ENCODE data around the gene MTX1.
"Not testable (repeated sequence)": the region's sequence is repeated elsewhere in the genome, so short reads cannot be mapped to it uniquely, and the experiment has no call there.

MTX1 gene

DNA sequence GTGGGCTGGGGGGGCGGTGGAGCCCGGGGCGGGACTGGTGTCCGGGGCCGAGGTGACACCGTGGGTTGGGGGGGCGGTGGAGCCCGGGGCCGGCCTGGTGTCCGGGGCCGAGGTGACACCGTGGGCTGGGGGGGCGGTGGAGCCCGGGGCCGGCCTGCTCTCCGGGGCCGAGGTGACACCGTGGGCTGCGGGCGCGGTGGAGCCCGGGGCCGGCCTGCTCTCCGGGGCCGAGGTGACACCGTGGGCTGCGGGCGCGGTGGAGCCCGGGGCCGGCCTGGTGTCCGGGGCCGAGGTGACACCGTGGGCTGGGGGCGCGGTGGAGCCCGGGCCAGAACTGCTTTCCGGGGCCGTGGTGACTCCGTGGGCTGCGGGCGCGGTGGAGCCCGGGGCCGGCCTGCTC lies 18.6 kb upstream of the MTX1 start:
- DNase-seq: not testable (repeated sequence)

DNA sequence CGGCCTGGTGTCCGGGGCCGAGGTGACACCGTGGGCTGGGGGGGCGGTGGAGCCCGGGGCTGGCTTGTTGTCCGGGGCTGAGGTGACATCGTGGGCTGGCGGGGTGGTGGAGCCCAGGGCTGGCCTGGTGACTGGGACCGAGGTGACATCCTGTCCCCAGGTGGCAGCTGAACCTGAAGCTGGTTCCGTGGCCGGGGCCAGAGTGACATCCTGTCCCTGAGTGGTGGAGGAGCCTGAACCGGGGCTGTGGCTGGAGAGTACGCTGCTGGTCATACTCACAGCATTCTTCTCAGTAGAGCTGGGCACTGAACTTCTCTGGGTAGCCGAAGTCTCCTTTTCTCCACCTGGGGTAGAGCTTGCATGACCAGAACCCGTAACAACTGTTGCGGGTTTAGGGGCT lies 16.6 kb upstream of the MTX1 start:
- no peak for DNase-seq

DNA sequence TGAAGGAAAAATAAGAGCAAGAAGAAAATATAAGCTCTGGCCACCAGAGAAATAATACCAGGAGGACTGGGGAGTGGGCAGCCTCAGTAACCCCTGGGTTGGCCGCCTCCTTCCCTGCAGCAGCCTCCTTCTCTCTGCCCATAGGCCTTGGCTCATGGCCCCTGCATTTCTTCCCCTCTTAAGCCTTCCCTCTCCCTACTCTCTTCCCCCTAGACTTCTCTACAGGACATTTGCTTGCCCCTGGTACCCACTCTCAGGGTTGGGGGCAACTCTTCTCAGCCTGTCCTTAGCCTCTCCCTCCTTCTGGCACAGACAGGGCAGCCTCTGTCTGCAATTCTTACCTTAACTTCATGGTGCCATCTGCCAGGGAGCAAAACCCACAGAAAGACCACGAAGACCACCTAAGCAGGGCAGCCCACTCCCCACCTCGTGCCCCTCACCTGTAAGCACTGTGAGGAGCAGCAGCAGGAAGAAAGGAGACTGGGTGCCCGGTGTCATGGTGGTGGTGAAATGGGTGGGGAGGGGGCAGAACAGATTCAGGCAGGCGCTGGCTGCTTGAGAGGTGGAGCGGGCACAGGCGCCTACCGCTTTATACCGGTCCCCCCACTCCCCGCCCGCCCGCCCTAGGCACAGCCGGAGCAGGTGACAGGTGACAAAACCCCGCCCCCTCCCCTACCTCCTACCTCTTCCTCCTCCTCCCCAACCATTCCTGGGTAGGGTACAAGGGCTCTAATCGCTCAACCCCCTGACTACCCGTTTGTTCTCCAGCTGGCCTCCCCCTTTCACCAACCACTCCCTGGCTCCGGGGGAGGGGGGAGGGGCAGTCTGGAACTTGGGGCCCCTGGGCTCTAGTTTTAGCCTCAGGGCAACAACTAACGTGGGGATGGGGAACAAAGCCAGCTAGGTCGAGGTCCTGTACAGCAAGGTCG lies 15.9 kb upstream of the MTX1 start:
- peak; percentile 33 to 45 for DNase-seq

DNA sequence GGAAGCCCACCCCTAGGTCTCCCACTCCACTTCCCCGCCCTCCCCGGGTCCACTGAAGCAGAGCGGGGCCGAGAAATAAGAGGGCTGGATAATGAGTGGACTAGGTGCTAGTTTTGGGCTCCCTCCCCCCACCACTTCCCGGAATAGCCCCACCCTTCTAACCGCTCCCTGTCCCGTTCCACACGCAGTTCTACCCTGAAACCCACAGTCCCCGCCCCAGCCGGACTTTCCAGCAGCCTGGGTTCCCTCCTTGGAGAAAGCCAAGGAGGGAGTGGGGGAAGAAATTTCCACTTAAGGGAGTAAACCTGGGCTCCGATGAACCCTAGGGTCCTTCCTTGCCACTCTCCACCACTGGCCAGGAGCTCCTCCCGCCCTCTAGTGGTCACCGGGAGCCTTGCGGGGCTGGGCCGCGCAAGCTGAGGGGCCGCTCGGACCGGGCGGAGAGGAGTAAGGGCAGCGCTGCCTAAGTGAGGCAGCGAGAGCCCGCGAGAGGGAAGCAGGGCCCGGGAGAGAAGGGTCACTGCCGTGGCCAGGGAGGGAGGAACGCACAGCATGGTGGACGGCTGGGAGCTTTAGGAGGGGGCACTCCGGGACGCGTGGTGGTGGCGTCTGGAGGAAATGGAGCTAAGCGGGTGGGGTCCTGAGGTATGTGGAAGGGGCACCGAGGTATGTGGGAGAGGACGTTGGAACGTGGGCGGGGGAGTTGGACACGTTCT lies 15.1 kb upstream of the MTX1 start:
- DNase-seq: peak; percentile 80

DNA sequence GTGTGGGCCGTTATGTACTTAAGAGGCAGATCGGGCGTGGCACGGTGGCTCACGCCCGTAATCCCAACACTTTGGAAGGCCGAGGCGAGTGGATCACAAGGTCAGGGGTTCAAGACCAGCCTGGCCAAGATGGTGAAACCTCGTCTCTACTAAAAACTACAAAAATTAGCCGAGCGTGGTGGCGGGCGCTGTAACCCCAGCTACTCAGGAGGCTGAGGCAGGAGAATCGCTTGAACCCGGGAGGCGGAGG lies 14.6 kb upstream of the MTX1 start:
- DNase-seq: not testable (repeated sequence)

DNA sequence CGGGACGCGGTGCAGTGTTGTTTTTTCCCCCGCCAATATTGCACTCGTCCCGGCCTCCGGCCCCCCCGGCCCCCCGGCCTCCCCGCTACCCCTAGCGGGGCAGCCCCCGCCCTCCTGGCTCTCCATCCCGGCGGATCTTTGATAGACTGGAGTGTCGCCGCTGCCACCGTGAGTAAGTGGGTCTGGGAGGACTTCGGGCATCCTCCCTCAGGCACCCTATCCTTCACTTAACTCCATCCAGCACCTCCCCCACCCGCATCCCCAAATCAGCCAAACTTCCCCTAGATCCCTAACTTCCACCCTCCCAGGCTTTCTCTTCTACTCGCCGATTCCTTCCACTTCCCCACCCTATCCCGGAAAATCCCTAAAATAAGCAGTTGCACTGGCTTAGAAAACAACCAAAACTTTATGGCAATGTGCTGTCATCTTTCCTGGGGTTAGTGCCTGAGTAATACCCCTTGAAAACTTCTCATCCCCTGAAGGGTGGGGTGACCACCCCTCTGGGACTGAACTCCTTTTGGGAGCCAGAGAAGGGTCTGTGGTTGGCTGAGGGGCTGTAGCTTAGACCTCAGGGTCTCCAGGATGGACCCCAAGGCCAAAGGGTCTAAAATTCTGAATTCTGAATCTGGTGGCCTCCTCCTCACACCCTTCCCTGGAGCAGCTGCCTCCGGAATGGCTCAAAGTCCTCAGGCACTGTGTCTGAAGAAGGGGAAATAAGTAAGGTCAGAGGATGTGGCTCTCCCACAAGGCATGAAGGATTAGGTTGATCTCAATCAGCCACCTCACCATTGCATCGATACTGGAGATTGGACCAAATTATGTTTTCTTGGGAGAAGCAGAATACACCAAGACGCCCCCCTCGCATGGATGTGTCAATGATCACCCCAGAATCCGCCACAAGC lies 13.0 kb upstream of the MTX1 start:
- no peak for DNase-seq

DNA sequence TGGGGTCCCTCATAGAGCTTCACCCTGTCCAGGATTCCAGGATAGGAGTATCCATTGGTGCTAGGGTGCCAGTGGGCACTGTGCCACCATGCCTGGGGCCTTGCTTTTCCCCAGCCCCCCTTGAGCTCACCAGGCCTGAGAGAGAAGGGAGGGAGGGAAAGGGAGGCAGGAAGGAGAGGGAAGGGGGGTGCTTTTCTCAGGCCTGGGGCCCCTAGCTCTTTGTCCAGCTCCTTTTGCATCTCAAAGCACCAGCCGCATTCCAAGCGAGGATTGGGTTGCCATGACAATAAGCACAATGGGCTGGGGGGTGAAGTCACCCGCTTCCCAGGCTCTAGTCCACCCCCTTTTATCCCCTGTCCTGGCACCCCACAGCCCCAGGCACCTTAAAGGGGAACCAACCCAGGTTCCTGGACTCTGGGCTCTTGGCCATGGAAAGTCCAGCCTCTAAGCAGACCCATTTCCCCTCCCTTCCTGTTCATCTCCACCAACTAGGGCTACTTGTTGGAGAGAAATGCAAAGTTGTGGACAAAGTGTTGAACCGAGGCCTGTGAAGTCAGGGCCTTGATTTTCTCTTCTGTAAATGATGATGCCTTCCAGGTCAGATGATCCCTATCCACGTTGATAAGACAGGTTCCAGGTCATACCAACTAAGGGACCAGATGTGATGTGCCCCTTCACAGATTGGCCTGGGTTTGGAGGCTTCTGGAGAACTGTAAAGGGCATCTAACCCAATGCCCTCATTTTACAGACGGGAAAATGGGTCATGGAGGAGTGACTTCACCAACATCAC lies 12.2 kb upstream of the MTX1 start:
- DNase-seq: no peak

DNA sequence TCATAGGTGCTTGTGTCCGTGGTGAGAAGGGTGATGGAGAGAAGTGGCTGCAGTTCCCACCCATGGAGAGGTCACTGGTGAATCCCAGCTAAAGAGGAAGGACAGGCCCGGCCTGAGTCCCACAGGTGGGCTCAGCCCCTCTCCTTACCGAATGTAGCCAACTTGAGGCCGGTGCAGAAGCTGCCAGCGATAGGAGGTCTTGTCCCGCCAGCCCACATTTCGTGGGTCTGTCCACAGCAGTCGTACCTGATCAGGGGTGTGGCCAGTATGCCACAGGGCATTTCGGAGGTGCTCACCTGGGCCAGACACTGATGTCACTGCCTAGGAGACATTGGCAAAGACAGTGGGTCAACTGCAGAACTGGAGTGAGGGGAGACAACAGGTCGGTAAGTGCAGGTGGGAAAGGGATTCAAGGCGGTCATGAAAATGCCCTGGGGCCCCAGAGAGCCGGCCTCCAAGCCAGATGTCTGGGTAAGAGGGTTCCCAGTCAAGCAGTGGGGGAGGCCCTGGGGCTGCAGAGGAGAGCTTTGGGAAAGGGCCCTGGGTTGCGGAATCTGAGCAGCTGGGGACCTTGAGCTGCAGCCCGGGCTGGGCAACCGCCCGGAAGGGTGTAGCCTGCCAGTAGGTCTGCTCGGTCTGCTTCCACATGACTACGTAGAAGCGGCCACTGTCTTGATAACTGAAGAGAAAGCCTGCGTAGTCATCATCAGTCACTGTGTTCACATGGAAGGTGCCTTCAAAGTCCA lies 11.4 kb upstream of the MTX1 start:
- no peak for DNase-seq

DNA sequence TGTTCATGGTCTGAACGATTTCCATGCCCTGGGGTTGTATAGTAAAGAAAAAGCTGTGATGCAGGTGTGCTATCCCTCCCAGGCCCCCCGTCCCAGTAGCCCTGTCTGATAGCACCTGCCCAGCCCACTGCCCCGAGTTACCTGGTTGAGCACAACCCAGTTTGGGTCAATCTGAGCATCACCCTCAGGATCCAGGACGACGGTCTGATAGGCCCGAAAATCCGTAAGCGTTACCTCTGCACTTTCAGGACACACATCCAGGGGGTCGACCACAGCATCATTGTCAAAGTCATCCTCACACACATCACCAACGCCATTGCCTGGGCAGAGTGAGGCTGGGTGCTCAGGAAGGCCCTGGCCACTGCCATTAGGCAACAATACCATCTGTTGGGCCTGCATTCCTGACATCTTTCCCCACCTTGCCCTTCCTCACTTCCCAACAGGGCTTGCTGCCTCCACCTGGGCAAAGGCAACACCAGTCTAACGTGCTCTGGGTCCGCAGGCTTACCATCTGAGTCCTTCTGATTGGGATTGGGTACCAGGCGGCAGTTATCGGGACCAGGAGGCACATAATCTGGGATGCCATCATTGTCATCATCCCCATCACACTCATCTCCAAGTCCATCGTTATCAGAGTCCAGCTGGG lies 10.5 kb upstream of the MTX1 start:
- no peak for DNase-seq

DNA sequence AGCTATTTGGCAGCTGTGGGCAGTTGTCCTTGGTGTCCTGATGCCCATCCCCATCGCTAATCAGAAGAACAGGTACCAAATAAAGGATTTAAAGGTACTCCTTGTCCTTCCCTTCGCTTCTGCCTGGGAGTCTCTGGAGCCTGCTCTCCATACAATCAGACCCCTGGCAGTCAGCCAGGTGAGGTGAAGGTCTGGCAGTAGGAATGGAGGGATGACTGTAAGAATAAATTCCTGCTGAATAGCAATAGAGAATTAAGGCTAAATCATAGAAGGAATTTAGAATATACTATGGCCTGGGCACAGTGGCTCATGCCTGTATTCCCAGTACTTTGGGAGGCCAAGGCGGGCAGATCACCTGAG lies 10.0 kb upstream of the MTX1 start:
- DNase-seq: no peak

DNA sequence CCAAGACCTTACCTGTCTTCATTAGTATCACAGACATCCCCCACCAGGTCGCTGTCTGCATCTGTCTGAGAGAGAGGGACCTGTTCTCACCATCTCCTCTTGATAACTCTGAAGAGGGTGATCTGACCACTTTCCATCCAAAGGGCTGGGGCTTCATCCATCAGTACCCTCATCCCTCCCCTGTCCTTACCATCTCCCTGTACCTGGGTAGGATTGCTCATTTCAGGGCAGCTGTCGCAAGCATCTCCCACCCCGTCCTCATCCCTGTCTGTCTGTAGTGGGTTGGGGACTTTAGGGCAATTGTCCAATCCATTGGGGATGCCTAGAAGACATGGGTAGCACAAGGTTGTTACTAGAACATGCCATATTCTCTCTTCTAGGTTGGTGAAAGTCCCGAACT lies 8.7 kb upstream of the MTX1 start:
- no peak for DNase-seq

DNA sequence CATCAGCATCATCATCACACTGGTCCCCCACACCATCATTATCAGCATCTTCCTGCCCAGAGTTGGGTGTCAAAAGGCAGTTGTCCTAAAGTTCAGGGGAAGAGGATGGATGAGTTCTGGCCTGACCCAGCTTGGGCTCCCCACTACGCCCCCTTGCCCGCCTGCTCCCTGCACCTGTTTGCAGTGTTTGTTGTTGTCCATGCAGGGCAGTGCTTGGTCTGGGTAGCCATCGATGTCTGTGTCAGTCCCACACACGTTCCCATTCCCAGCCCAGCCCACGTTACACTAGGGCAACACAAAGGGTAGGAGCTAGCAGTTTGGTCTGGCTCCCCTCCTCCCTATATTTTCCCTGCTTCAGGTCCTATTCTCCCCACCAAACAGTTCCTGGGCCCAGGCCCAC lies 7.6 kb upstream of the MTX1 start:
- no peak for DNase-seq

DNA sequence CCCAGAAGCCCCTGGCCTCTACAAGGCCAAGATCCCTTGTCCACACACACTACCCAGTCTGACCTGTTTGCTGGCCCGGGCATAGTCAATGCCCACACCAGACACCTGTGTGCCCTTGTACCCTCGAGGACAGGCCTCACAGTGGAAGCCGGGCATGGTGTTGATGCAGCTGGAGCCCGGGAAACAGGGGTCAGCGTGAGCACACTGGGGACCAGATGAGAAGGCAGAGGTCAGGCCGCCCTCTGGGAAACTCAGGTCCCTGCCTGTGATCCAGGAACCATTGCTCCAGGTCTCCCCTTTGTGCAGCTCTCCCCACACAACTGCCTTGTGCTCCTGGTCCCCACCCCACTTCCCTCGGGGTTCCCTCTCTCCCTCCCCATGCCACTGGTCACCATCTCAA lies 6.3 kb upstream of the MTX1 start:
- DNase-seq: no peak

DNA sequence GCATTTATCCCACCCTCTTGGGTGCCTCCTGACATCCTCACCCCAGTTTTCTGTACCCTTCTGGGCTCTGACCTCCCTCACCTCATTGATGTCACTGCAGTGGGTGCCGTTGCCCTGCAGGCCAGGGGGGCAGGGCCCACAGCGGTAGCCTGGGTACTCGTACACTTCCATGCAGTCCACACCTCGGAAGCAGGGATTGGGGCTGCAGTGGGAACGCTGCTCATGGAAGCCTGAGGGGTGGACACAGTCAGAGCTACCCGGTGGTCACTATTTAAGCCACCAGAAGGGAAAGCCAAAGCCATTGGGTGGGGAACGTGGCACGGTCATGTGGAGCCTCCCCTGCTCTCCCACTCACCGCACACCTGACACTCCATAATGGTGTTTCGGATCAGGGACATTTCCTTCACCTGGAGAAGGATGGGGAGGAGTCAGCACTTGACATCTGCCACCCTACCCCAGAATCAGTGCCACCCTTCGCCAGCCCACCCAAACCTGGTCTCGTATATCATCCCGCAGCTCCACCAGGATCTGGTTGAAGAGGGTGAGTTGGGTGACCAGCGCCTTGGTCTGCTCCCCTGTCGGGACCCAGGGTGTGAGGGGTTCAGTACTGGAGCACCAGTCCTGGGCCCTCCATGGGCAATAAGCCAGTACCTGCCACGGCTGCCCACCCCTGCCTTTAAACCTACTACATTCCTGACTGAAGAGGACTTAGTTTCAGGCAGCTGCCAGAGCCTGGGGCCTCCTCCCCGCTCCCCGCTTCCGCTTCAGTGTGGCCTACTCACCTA lies 5.6 kb upstream of the MTX1 start:
- DNase-seq: no peak

DNA sequence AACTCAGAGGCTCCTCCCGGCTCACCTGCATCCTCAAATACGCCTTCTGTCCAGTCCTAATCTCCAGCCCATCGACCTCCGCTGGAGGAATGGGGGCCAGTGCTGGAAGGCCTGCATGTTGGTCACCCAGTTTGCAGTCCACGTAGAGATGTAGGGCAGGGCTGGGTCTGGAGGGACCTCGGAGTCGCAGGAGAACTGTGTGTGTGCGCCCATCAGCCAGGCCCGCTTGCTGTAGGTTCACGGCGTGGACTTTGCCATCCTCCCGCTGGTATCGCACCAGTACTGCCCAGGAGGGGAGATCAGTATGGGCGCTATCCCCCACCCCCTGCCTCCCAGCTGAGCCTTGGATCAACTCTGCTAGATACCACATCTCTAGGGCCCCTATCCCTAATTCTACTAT lies 3.5 kb upstream of the MTX1 start:
- no peak for DNase-seq

DNA sequence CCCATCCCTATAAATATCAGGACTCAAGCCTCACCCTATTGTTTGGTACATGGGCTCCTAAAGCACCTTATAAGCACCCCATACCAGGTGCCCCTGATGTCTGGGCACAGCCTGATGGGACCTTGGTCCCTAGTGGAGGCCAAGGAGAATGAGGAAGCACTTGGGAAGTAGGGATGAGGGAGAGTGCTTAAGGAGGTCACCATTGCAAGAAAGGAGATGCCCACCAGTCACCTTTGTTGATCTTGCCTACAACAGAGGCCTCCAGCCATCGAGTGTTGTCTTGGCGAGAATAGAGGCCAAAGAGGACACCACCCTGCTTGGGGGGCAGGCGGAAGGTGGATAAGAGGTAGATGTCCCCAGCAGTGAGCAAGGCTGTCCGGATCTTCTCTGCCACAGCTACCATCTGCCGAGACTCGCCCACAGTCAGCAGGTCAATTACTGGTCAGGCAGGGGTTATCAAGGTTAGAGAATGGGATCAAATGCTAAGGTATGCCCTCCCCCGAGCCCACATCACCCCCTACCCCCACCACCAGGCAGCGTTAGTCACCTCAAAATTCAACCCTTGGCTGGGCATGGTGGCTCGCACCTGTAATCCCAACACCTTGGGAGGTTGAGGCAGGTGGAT lies 2.4 kb upstream of the MTX1 start:
- no peak for DNase-seq

DNA sequence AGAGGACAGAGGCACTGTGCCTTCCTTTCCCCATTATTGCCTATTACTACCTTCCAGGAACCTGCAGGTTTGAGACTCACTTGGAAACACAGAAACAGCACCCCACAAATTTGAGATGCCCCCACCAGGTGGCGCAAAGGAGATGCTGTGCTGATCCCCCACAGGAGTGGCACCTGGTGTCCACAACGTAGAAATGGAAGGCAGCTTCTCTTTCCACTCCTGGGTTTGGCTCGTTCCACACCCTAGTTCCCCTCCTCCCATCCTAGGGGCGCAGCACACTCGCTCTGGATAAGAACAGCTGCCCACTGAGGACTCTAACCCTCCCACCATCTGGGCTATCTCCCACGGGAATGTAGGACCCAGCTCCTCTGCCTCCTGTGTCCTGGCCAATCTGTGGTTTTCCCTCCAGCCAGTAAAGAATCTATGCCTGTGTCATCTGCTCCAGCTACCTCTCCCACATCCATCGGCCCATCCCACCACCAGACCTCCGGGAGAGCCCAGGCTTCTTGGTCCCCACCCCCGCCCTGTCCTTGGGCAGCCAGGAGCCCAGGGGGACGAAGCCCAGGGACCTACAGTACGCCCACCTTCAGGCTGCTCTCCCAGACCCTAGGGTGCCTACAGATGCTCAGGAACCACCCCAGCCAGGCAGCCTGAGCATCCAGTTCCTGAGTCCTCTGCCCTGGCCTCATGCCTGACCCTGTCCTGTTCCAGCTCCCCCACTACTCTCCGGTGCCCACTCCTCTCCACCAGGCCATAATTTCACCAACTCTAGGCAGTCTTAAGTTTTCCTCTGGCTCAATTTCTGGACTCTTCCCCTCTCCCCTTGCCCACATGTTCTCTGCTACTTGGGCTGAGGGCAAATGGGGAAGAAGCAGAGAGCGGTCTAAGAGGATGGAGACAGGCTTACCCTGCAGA lies 1.3 kb upstream of the MTX1 start:
- peak; percentile 70 to 77 for DNase-seq

DNA sequence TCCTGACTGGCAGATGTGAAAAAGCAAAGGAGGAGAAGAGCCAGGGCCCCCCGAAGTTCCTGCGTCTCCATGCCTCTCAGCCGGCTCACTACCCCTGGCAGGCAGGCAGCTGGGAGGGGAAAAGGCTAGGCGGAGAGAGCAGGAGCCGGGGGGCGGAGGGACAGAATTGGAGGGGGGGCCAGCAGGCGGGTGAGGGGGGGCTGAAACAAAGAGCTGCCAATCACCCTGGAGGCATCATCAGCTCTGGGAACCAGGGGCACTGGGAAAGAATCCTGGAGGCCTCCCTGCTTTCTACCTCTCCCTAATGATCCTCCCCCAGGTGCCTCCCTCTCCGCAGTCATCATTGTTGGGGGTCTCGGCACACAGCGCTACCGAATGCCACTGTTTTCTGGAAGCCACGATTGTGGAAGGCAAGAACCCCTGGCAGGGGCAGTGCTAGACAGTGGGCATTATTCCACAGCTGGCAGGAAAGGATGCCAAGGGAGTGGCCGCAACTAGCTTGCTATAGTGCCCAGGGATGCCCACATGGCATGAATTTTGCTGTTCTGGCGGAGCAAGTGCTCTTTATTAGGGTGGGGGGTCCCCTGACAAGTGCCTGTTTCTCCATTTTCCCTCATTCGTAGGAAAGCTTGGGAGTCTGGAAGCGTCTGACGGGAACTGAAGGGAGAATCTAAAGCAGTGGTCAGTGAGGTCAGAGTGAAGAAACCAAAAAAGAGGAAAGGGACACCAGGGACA lies 522 bp upstream of the MTX1 start, which contains the start of gene THBS3:
Gene THBS3, minus strand, starts transcription at position 92 of the 735 bp plus-strand sequence. Its CDS starts 21 bp downstream, at position 71.
- no peak for DNase-seq

All from AML-193 (cell line).